Activated CD8-positive, alpha-beta memory T cell treated with anti-CD3 and anti-CD28 coated beads, Interleukin-2, amount 50 U/mL, for 24 hours (primary cell): ENCODE data around the gene ITGA4.

Experiments used
- DNase-seq: peaks from one replicate; pipeline ENCODE4 v3.0.0-alpha.2; 2020; ENCODE audit errors: extremely low read depth

The ITGA4 gene

GRCh38 chr2:181574321-181574720, 117.1 kb downstream of the ITGA4 start:
- DNase-seq, result no peak

GRCh38 chr2:181575024-181575649, 118.0 kb downstream of the ITGA4 start:
- DNase-seq, result no peak

- DNase-seq, result no peak
Measured at GRCh38 chr2:181575650-181576025, 118.5 kb downstream of the ITGA4 start.

- DNase-seq, result no peak
Measured at GRCh38 chr2:181576431-181576830, 119.2 kb downstream of the ITGA4 start.

- DNase-seq, result no peak
Measured at GRCh38 chr2:181578829-181579228, 121.6 kb downstream of the ITGA4 start.

- DNase-seq, result no peak
Measured at GRCh38 chr2:181581534-181581933, 124.3 kb downstream of the ITGA4 start.

GRCh38 chr2:181585732-181586131, 128.5 kb downstream of the ITGA4 start:
- DNase-seq, result no peak
